HEK293 (cell line): ENCODE results near the gene CDK5.

Source experiments
- AEBP2 ChIP-seq: fragments of 450-650 bp; formaldehyde crosslinking; IDR thresholded peaks from 2 replicates; pipeline ENCODE4 v1.5.1; 2016; ENCODE audit warnings: missing biosample characterization, missing genetic modification characterization, borderline replicate concordance
- BCL11A ChIP-seq: fragments of 450-650 bp; formaldehyde crosslinking; IDR thresholded peaks from 2 replicates; pipeline ENCODE4 v1.5.1; 2016; ENCODE audit warnings: low read depth, missing biosample characterization, missing genetic modification characterization
- GFI1B ChIP-seq: fragments of 450-650 bp; formaldehyde crosslinking; IDR thresholded peaks from 2 replicates; pipeline ENCODE4 v1.5.1; 2016; ENCODE audit warnings: missing biosample characterization, missing genetic modification characterization
- PRDM10 ChIP-seq: fragments of 450-650 bp; formaldehyde crosslinking; IDR thresholded peaks from 2 replicates; pipeline ENCODE4 v1.5.1; 2016; ENCODE audit warnings: missing biosample characterization, missing genetic modification characterization
- SCRT1 ChIP-seq: fragments of 450-650 bp; formaldehyde crosslinking; IDR thresholded peaks from 2 replicates; pipeline ENCODE4 v1.5.1; 2016; ENCODE audit warnings: missing biosample characterization, missing genetic modification characterization, borderline replicate concordance
- SP2 ChIP-seq: fragments of 450-650 bp; formaldehyde crosslinking; IDR thresholded peaks from 2 replicates; pipeline ENCODE4 v1.5.1; 2016; ENCODE audit warnings: missing biosample characterization, missing genetic modification characterization
- ZBTB10 ChIP-seq: fragments of 450-650 bp; formaldehyde crosslinking; IDR thresholded peaks from 2 replicates; pipeline ENCODE4 v1.5.1; 2016; ENCODE audit warnings: missing biosample characterization, missing genetic modification characterization
- ZFP37 ChIP-seq: fragments of 450-650 bp; formaldehyde crosslinking; IDR thresholded peaks from 2 replicates; pipeline ENCODE4 v1.5.1; 2016; ENCODE audit warnings: missing biosample characterization, missing genetic modification characterization
- ZFP41 ChIP-seq: fragments of 450-650 bp; formaldehyde crosslinking; IDR thresholded peaks from 2 replicates; pipeline ENCODE4 v1.5.1; 2016; ENCODE audit warnings: missing biosample characterization, missing genetic modification characterization, borderline replicate concordance
- ZFP69B ChIP-seq: fragments of 450-650 bp; formaldehyde crosslinking; IDR thresholded peaks from 2 replicates; pipeline ENCODE4 v1.5.1; 2016; ENCODE audit warnings: missing biosample characterization, missing genetic modification characterization
- ZNF112 ChIP-seq: fragments of 450-650 bp; formaldehyde crosslinking; IDR thresholded peaks from 2 replicates; pipeline ENCODE4 v1.5.0; 2017; ENCODE audit warnings: missing biosample characterization, missing genetic modification characterization
- ZNF184 ChIP-seq: fragments of 450-650 bp; IDR thresholded peaks from 2 replicates; pipeline ENCODE4 v1.5.1; 2018; ENCODE audit warnings: missing biosample characterization, mild to moderate bottlenecking, missing genetic modification characterization
- ZNF214 ChIP-seq: fragments of 450-650 bp; formaldehyde crosslinking; IDR thresholded peaks from 2 replicates; pipeline ENCODE4 v1.5.1; 2017; ENCODE audit warnings: missing biosample characterization, mild to moderate bottlenecking, missing genetic modification characterization, borderline replicate concordance
- ZNF239 ChIP-seq: fragments of 450-650 bp; formaldehyde crosslinking; IDR thresholded peaks from 2 replicates; pipeline ENCODE4 v1.5.1; 2016; ENCODE audit warnings: missing biosample characterization, missing genetic modification characterization
- ZNF404 ChIP-seq: fragments of 450-650 bp; formaldehyde crosslinking; IDR thresholded peaks from 2 replicates; pipeline ENCODE4 v1.5.1; 2017; ENCODE audit warnings: missing biosample characterization, missing genetic modification characterization
- ZNF488 ChIP-seq: fragments of 450-650 bp; formaldehyde crosslinking; IDR thresholded peaks from 2 replicates; pipeline ENCODE4 v1.5.1; 2016; ENCODE audit warnings: missing biosample characterization, missing genetic modification characterization
- ZNF548 ChIP-seq: fragments of 450-650 bp; formaldehyde crosslinking; IDR thresholded peaks from 2 replicates; pipeline ENCODE4 v1.5.1; 2016; ENCODE audit warnings: missing biosample characterization, missing genetic modification characterization
- ZNF580 ChIP-seq: fragments of 450-650 bp; formaldehyde crosslinking; IDR thresholded peaks from 2 replicates; pipeline ENCODE4 v1.5.1; 2016; ENCODE audit warnings: missing biosample characterization, missing genetic modification characterization
- ZNF600 ChIP-seq: fragments of 450-650 bp; formaldehyde crosslinking; IDR thresholded peaks from 2 replicates; pipeline ENCODE4 v1.5.1; 2016; ENCODE audit warnings: missing biosample characterization, missing genetic modification characterization
- ZNF610 ChIP-seq: fragments of 450-650 bp; formaldehyde crosslinking; IDR thresholded peaks from 2 replicates; pipeline ENCODE4 v1.5.1; 2016; ENCODE audit warnings: missing biosample characterization, missing genetic modification characterization, borderline replicate concordance
- ZNF626 ChIP-seq: fragments of 450-650 bp; sonication (Bioruptor Pico); formaldehyde crosslinking; IDR thresholded peaks from 2 replicates; pipeline ENCODE4 v1.5.1; 2018; ENCODE audit warnings: missing biosample characterization, missing genetic modification characterization, inconsistent platforms
- ZNF629 ChIP-seq: fragments of 450-650 bp; formaldehyde crosslinking; IDR thresholded peaks from 2 replicates; pipeline ENCODE4 v1.5.1; 2017; ENCODE audit warnings: missing biosample characterization, missing genetic modification characterization
- ZNF776 ChIP-seq: fragments of 450-650 bp; formaldehyde crosslinking; IDR thresholded peaks from 2 replicates; pipeline ENCODE4 v1.5.0; 2017; ENCODE audit warnings: missing biosample characterization, missing genetic modification characterization, borderline replicate concordance
- ZNF785 ChIP-seq: fragments of 450-650 bp; formaldehyde crosslinking; IDR thresholded peaks from 2 replicates; pipeline ENCODE4 v1.5.1; 2016; ENCODE audit warnings: missing biosample characterization, missing genetic modification characterization
- ZNF792 ChIP-seq: fragments of 450-650 bp; formaldehyde crosslinking; IDR thresholded peaks from 2 replicates; pipeline ENCODE4 v1.5.1; 2016; ENCODE audit warnings: missing biosample characterization, missing genetic modification characterization
- ZSCAN18 ChIP-seq: fragments of 450-650 bp; formaldehyde crosslinking; IDR thresholded peaks from 2 replicates; pipeline ENCODE4 v1.5.1; 2016; ENCODE audit warnings: missing biosample characterization, missing genetic modification characterization
- ZSCAN30 ChIP-seq: fragments of 450-650 bp; IDR thresholded peaks from 2 replicates; pipeline ENCODE4 v1.5.1; 2018; ENCODE audit warnings: missing biosample characterization, mild to moderate bottlenecking, missing genetic modification characterization, moderate library complexity
- ZSCAN4 ChIP-seq: fragments of 450-650 bp; formaldehyde crosslinking; IDR thresholded peaks from 2 replicates; pipeline ENCODE4 v1.5.1; 2017; ENCODE audit warnings: missing biosample characterization, missing genetic modification characterization

Gene CDK5

GRCh38 chr7:151059367-151060112 is 1.8 kb upstream of the CDK5 start, which contains the start of gene SLC4A2 (continued):
- TF ChIP-seq BCL11A (tag by site-specific recombination): no peak
- TF ChIP-seq ZNF610 (tag by site-specific recombination): no peak
- peak; percentile 91 for TF ChIP-seq ZBTB10 (tag by site-specific recombination)
- TF ChIP-seq ZNF776 (tag by site-specific recombination): no peak
- no peak for TF ChIP-seq GFI1B
- peak; percentile 10; the same call in 1 of the 2 replicates for TF ChIP-seq ZNF629 (tag by site-specific recombination)
- no peak for TF ChIP-seq ZNF580 (tag by site-specific recombination)
- TF ChIP-seq ZNF600 (tag by site-specific recombination): no peak; the same call in 1 of the 2 replicates
- no peak for TF ChIP-seq ZFP37
- TF ChIP-seq ZNF184 (tag by site-specific recombination): no peak
- TF ChIP-seq SCRT1 (tag by site-specific recombination): no peak
- TF ChIP-seq ZFP69B (tag by site-specific recombination): 0 out of 2 replicates have a peak, but pooled peaks have one; percentile 12
- TF ChIP-seq ZNF626: no peak
- peak; percentile 43; the same call in 1 of the 2 replicates for TF ChIP-seq ZSCAN30 (tag by site-specific recombination)
- no peak for TF ChIP-seq ZSCAN4 (tag by site-specific recombination)
- no peak for TF ChIP-seq ZNF112 (tag by site-specific recombination)
- no peak for TF ChIP-seq ZNF404 (tag by site-specific recombination)
- TF ChIP-seq SP2: peak; percentile 59
- no peak for TF ChIP-seq ZFP41
- no peak for TF ChIP-seq ZNF792 (tag by site-specific recombination)
- no peak for TF ChIP-seq ZNF239 (tag by site-specific recombination)
- no peak for TF ChIP-seq ZNF214
- peak; percentile 87 for TF ChIP-seq PRDM10 (tag by site-specific recombination)
- TF ChIP-seq ZSCAN18: no peak
- TF ChIP-seq ZNF785 (tag by site-specific recombination): no peak
- TF ChIP-seq ZNF488 (tag by site-specific recombination): no peak
- TF ChIP-seq ZNF548 (tag by site-specific recombination): no peak
- TF ChIP-seq AEBP2: no peak
